Tibial nerve (tissue), 4 donors: ENCODE data around the gene PTGR3. TPM values are rescaled to one million over a fixed set of nuclear protein-coding genes. Genes with fewer than 3 reads are reported as not detected.
A peak's percentile ranks its signal among the peaks of the same experiment; 100 is the strongest.

Experiments used
- DNase-seq, 2 donors: peaks; one replicate each; pipeline ENCODE4 v3.0.0-alpha.2; 2019; ENCODE audit warnings: low spot score in 2 of 2
- H3K27ac ChIP-seq, 4 donors: fragments of 200-600 bp; sonication (generic) in 3 of 4; one replicate each; pipeline ENCODE4 v1.5.1; 2017 to 2019; ENCODE audit warnings: mild to moderate bottlenecking in 1 of 4
- H3K27me3 ChIP-seq, 2 donors: fragments of 200-600 bp; sonication (generic) in 1 of 2; one replicate each; pipeline versions ENCODE4 v1.5.1 to v1.6.0; 2017 to 2019
- H3K36me3 ChIP-seq, 3 donors: fragments of 200-600 bp; sonication (generic); one replicate each; pipeline ENCODE4 v1.5.1; 2018 to 2019
- H3K4me1 ChIP-seq, 4 donors: fragments of 200-600 bp; sonication (generic) in 3 of 4; one replicate each; pipeline ENCODE4 v1.5.1; 2017 to 2019
- H3K4me3 ChIP-seq, 4 donors: fragments of 200-600 bp; sonication (generic) in 3 of 4; one replicate each; pipeline ENCODE4 v1.5.1; 2017 to 2019; ENCODE audit warnings: mild to moderate bottlenecking in 1 of 4, moderate library complexity in 1 of 4
- H3K9me3 ChIP-seq, 4 donors: fragments of 200-600 bp; sonication (generic) in 3 of 4; one replicate each; pipeline ENCODE4 v1.5.1; 2017 to 2019
- EP300 ChIP-seq, 2 donors: sonication (generic); formaldehyde crosslinking; IDR thresholded peaks; one replicate each; pipeline ENCODE4 v1.6.1; 2017; ENCODE audit warnings: antibody characterized with exemption in 2 of 2, mild to moderate bottlenecking in 1 of 2
- POLR2A ChIP-seq, 2 donors: fragments of 450-650 bp; IDR thresholded peaks; one replicate each; pipeline ENCODE4 v1.6.1; 2017; ENCODE audit warnings: antibody characterized with exemption in 2 of 2, mild to moderate bottlenecking in 2 of 2, moderate library complexity in 2 of 2
- WGBS, 2 donors: methylation state at CpG; one replicate each; pipeline ENCODE4 v1.1.5; 2018; 5-methylcytosine and 5-hydroxymethylcytosine counted together
- total RNA-seq, 4 donors: library from RNA; depleted of rRNA; stranded (reverse); fragments of >200 nt; gene quantifications; one replicate each; pipeline ENCODE4 v1.1.0, GENCODE V29; 2016
- TF ChIP-seq, protein P1 (sequence below), 5 experiments: fragments of 200-600 bp in 3 of 5; fragments of 450-650 bp in 2 of 5; sonication (generic) in 3 of 5; IDR thresholded peaks; one replicate each; pipeline ENCODE4 v1.5.1; 2016 to 2019; ENCODE audit warnings: antibody characterized with exemption in 5 of 5, mild to moderate bottlenecking in 3 of 5, moderate library complexity in 2 of 5

The PTGR3 gene
- total RNA-seq, 4 donors from 2014 or later, result 12.7 to 35.9 (median 24.5) TPM

DNA sequence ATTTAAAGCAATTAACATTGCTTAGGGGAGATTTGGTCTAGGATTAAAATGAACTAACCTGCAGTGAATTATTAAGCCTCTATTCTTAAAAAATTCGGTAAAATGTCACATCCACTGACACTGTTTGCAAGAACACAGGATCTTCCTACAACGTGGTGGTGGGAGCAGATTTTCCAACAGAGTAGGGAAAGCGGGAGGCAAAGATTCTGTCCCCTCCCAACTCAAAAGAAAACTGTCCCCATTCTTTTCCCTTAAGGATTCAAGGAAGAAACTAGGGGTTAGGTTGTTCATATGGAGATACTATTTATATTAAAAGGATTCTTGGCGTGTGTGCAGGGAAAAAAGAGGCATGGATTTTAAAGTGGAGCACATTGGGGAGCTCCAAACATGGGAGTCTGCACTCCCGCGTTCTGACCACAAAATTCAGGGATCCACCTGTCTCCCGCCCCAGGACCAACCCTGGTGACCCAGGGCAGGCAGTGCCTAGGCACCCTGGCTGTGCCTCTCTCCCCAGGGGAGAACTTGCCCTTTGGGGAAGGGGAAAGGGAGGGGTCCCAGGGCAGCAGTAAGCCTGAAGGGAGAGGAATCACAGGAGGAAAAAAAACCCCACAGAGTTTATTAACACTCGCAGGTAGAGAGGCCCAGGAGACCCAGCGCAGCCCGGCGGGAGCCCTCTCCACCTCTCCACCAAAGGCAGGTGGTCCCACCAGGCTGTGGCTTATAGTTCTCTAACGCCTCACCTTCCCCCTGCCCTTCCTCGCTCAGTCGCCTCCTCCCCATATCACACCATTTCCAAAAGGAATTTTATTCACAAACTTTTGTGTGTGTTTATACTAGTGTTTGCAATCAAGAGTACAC lies 2.3 kb downstream of the PTGR3 start:
- no peak for DNase-seq
- Histone ChIP-seq H3K9me3 (no peaks in the 10 kb centered on the region), H3K36me3 (no peaks in the 10 kb centered on the region), H3K4me3 (peak overlapping the region in 3 of 4 donors; percentile 11 to 87 (median 80)), H3K27me3 (no peaks in the 10 kb centered on the region), H3K4me1 (peaks cover 0 to 61% (median 35%) of the 10 kb centered on the region in 4 donors), H3K27ac (peak overlapping the region; percentile 23 to 97 (median 94))
- 67 to 75% methylated on average over 14 of the region's 14 CpGs for WGBS, 2 donors
- TF ChIP-seq, protein P1, sequence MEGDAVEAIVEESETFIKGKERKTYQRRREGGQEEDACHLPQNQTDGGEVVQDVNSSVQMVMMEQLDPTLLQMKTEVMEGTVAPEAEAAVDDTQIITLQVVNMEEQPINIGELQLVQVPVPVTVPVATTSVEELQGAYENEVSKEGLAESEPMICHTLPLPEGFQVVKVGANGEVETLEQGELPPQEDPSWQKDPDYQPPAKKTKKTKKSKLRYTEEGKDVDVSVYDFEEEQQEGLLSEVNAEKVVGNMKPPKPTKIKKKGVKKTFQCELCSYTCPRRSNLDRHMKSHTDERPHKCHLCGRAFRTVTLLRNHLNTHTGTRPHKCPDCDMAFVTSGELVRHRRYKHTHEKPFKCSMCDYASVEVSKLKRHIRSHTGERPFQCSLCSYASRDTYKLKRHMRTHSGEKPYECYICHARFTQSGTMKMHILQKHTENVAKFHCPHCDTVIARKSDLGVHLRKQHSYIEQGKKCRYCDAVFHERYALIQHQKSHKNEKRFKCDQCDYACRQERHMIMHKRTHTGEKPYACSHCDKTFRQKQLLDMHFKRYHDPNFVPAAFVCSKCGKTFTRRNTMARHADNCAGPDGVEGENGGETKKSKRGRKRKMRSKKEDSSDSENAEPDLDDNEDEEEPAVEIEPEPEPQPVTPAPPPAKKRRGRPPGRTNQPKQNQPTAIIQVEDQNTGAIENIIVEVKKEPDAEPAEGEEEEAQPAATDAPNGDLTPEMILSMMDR (IDR thresholded peaks at IDR 0.05), result no peak
- TF ChIP-seq EP300 (IDR thresholded peaks at IDR 0.05) (no peak), POLR2A (IDR thresholded peaks at IDR 0.05) (no peak)

DNA sequence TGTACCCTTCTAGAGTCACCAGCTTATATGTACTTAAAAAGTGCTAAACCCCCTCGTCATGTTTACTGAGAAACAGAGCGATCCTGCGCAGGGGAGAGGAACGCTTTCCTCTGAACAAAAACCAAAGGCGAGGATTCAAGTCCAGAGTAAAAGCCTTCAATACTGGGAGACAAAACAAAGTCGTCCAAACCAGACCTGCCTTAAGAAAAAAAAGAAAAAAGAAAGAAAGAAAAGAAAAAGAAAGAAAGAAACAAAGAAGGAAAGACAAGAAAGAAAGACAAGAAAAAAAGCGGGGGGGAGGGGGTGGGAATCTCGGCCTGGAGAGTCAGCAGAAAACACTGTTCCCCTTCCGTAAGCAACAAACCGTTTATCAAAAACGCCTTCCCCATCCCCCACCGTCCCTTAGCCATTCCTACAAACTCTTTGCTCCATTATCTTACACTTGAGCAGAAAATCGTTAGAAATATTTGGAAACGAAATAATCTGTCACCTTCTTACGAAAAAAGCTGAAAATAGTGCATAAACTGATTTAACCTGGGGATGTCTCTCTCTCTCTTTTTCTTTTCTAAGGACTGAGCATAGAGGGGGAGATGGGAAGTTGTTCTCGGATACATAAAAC lies 3.3 kb downstream of the PTGR3 start:
- Histone ChIP-seq H3K9me3 (no peaks in the 10 kb centered on the region), H3K4me1 (peaks cover 0 to 72% (median 35%) of the 10 kb centered on the region in 4 donors), H3K4me3 (peak overlapping the region in 3 of 4 donors; percentile 40 to 54 (median 42)), H3K27me3 (no peaks in the 10 kb centered on the region), H3K36me3 (no peaks in the 10 kb centered on the region), H3K27ac (peak overlapping the region in 2 of 4 donors; percentile 66 to 97)
- DNase-seq, result peak in 1 of 2 donors; percentile 56
- 74 to 78% methylated on average over 16 of the region's 16 CpGs for WGBS, 2 donors
- no peak for TF ChIP-seq EP300 (IDR thresholded peaks at IDR 0.05)
- TF ChIP-seq, protein P1 (IDR thresholded peaks at IDR 0.05), result no peak
- no peak for TF ChIP-seq POLR2A (IDR thresholded peaks at IDR 0.05)

DNA sequence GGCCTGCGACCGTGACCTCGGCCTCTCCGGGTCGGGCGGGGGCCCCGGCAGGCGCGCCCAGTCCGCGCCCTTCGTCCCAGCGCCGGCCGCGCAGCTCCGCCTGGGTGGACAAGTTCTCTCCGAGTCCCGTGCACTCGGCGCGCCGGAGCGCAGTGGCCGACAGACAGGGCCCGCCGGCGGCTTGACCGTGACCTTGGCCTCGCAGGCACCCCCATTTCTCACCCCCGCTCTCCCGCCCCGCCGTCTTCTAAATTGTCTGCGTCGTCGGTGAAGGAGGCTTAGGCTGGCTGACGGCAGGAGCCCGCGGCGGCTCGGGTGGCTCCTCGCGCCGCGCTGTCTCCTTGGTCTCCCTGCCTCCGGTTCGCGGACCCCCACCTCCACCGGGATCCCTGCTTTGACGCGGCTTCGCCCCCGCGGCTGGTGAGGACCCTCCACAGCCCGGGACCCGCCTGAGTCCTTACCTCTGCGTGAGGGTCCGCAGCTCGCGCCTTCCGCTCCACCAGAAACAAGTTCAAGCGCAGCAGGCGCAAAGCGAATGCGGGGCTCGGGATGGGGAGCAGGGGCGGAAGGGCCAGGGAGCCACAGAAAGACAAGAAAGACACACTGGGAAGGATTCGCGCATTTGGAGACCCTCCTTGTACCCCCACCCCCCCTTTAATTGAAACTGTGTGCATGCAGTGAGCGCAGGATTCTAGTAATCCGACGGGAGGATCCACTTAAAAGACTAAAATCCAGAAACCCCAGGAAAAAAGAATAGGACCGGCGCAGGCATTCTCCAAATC lies 4.0 kb downstream of the PTGR3 start:
- H3K36me3 ChIP-seq, result peaks cover 0 to 5% (median 0%) of the 10 kb centered on the region in 3 donors
- H3K9me3 ChIP-seq, result no peaks in the 10 kb centered on the region
- peak overlapping the region; percentile 27 to 54 (median 41) for H3K4me3 ChIP-seq
- peak overlapping the region in 3 of 4 donors; percentile 65 to 97 (median 66) for H3K27ac ChIP-seq
- DNase-seq, result no peak
- TF ChIP-seq POLR2A (IDR thresholded peaks at IDR 0.05) (no peak), EP300 (IDR thresholded peaks at IDR 0.05) (no peak)
- TF ChIP-seq, protein P1 (IDR thresholded peaks at IDR 0.05), result no peak
- H3K27me3 ChIP-seq, result no peaks in the 10 kb centered on the region
- H3K4me1 ChIP-seq, result peaks cover 0 to 68% (median 35%) of the 10 kb centered on the region in 4 donors
- 21 to 25% methylated on average over 67 to 70 of the region's 75 CpGs for WGBS, 2 donors

DNA sequence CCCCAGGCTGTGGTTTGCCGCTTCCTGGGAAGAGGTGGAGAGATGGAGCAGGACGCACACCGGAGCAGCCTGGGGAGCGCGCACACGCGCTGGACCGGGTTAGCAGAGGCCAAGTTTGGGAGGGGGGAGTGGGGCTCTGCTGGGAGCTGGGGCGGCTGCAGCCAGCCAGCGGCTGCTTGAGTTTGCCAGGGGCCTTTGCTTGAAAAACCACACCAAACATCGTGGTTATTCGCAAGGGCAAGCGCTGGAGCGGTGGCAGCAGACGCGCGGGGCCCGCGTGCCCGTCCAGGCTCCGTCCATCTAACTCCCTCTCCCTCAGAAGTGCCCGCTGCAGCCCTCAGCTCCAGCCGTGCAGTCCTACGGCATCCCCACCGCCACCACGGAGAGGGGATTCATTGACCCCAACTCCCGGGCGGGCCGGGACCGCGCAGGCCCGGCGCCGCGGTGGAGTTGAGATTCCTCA lies 4.6 kb downstream of the PTGR3 start:
- peak overlapping the region; percentile 27 to 54 (median 41) for H3K4me3 ChIP-seq
- H3K27me3 ChIP-seq, result no peaks in the 10 kb centered on the region
- no peak for DNase-seq
- peaks cover 0 to 71% (median 36%) of the 10 kb centered on the region in 4 donors for H3K4me1 ChIP-seq
- no peaks in the 10 kb centered on the region for H3K9me3 ChIP-seq
- WGBS, 2 donors, result 22 to 27% methylated on average over 12 to 35 of the region's 35 CpGs
- TF ChIP-seq EP300 (IDR thresholded peaks at IDR 0.05) (no peak), POLR2A (IDR thresholded peaks at IDR 0.05) (no peak)
- TF ChIP-seq, protein P1 (IDR thresholded peaks at IDR 0.05), result no peak
- H3K36me3 ChIP-seq, result peaks cover 0 to 5% (median 0%) of the 10 kb centered on the region in 3 donors
- peak overlapping the region in 3 of 4 donors; percentile 65 to 97 (median 66) for H3K27ac ChIP-seq
